ENCODE results near the gene RPL7A. TPM values are rescaled to one million over a fixed set of nuclear protein-coding genes. Genes with fewer than 3 reads are reported as not detected.
"Not testable (repeated sequence)": the region's sequence is repeated elsewhere in the genome, so short reads cannot be mapped to it uniquely, and the experiment has no call there.

The RPL7A gene
- total RNA-seq, 4 donors from 2014 or later = 1,745 to 3,005 (median 2,502) TPM

DNA sequence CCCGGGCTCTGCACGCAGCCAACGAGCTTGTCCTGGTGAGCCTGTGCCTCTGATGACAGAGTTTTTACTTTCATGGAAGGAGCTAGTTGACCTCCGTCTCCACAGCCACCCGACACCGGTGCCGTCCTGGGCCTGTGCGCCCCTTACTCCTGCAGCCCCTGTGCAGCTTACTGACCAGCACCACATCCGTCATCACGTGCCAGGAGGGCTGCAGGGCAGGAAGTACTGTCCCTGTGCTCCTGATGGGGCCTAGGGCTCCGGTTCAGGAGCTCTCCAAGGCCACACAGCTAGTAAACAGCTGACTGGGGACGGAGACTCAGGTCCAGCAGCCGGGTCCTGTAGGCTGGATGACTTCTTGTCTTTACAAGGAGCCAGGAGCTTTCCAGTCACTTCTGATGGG lies 38.3 kb downstream of the RPL7A start:
- Histone ChIP-seq H3K9me3 (no peaks in the 10 kb centered on the region), H3K36me3 (no peaks in the 10 kb centered on the region), H3K27ac (no peak overlapping the region), H3K4me1 (no peaks in the 10 kb centered on the region), H3K4me3 (no peak overlapping the region), H3K27me3 (no peaks in the 10 kb centered on the region)
- TF ChIP-seq, protein P1, sequence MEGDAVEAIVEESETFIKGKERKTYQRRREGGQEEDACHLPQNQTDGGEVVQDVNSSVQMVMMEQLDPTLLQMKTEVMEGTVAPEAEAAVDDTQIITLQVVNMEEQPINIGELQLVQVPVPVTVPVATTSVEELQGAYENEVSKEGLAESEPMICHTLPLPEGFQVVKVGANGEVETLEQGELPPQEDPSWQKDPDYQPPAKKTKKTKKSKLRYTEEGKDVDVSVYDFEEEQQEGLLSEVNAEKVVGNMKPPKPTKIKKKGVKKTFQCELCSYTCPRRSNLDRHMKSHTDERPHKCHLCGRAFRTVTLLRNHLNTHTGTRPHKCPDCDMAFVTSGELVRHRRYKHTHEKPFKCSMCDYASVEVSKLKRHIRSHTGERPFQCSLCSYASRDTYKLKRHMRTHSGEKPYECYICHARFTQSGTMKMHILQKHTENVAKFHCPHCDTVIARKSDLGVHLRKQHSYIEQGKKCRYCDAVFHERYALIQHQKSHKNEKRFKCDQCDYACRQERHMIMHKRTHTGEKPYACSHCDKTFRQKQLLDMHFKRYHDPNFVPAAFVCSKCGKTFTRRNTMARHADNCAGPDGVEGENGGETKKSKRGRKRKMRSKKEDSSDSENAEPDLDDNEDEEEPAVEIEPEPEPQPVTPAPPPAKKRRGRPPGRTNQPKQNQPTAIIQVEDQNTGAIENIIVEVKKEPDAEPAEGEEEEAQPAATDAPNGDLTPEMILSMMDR (IDR thresholded peaks at IDR 0.05) = no peak
- no peak for TF ChIP-seq POLR2A (IDR thresholded peaks at IDR 0.05)
- intact Hi-C loops (cut with DNase I; ENCODE audit: low total_unique reads) = no loop called here
- DNase-seq = no peak

DNA sequence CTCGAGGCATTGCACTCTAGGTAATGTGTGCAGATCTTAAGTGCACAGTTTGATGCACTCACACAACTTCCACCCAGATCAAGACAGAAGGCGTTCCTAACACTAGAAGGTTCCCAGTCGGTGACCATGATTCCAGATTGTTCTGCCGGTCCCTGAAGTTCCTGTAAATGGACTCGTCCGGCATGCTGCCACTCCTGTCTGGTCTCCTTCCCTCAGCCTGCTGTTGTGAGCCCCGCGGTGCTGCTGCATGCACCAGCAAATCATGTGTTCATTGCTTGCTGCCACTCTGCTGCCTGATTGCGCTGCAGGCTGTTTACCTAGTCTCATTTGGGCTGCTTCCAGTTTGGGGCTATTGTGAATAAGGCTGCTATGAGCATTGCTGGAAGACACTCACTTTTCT lies 39.7 kb downstream of the RPL7A start:
- no peak overlapping the region for H3K27ac ChIP-seq
- H3K36me3 ChIP-seq = no peaks in the 10 kb centered on the region
- H3K4me3 ChIP-seq = no peak overlapping the region
- DNase-seq = no peak
- no peaks in the 10 kb centered on the region for H3K4me1 ChIP-seq
- H3K27me3 ChIP-seq = no peaks in the 10 kb centered on the region
- H3K9me3 ChIP-seq = no peaks in the 10 kb centered on the region
- no peak for TF ChIP-seq POLR2A (IDR thresholded peaks at IDR 0.05)
- TF ChIP-seq, protein P1 (IDR thresholded peaks at IDR 0.05) = no peak
- intact Hi-C loops (cut with DNase I; ENCODE audit: low total_unique reads) = no loop called here

DNA sequence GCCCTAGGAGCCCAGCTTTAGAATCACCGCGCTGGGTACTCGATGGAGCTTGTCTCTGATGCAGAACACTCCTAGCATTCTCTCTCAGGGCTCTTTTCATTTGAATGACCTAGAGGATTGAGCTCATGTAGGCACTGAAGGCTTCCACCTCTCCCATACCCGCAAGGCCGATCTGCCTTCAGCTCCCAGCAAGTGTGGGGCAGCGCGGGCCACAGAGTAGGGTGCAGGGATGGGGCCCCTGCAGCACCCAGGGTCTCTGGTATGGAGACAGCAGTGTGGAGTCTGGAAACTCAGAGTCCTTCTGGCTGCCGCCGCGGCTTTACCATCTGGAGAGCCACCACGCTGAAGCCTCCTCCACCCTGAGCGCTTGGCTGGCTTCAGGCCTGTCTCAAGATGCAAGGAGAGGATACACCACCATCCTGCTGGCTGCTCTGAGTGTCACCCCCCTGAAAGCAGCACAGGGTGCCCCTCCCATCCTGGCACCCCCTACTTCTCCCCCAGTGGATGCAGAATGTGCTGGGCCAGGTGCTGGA lies 41.1 kb downstream of the RPL7A start:
- intact Hi-C loops (cut with DNase I; ENCODE audit: low total_unique reads) = no loop called here
- no peak overlapping the region for H3K27ac ChIP-seq
- H3K36me3 ChIP-seq = no peaks in the 10 kb centered on the region
- no peaks in the 10 kb centered on the region for H3K9me3 ChIP-seq
- H3K27me3 ChIP-seq = no peaks in the 10 kb centered on the region
- TF ChIP-seq, protein P1 (IDR thresholded peaks at IDR 0.05) = no peak
- no peak for TF ChIP-seq POLR2A (IDR thresholded peaks at IDR 0.05)
- H3K4me1 ChIP-seq = no peaks in the 10 kb centered on the region
- DNase-seq = no peak
- H3K4me3 ChIP-seq = no peak overlapping the region

DNA sequence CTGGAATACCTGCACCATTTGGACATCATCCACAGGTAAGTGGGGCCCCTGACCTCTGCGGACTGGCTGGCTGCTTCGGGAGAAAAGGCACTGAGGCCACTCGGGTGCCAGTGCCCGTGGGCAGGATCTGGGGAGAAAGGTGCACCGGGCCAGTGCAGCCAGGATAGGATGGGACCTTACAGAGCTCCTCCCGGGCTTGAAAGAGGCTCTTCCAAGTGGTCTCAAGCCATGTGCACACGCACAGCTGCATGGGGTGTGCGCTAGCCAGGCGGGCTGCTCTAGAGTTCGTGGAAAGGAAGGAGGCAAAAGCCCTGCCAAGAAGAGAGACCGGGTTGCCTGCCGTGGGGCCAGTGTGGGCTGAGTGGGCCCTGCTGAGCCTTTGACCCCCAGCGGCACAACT lies 41.5 kb downstream of the RPL7A start:
- intact Hi-C loops (cut with DNase I; ENCODE audit: low total_unique reads) = no loop called here
- DNase-seq = no peak

DNA sequence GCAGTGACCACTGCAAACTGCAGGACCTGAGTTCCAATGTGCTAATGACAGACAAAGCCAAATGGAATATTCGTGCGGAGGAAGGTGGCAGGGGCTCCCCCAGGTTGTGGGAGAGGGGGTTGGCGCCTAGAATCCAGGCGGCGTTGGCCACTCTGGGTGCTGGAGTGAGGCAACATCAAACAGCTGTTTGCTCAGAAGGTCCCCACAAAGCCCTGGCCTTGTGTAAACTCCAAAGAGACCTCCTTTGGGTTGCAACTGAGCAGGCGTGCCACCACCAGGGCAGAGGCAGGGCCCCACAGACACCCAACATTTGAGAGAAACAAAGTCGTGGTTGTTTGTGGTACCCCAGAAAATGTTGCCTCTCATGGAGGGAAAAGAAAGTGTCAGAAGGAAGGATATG lies 42.7 kb downstream of the RPL7A start:
- Histone ChIP-seq H3K36me3 (no peaks in the 10 kb centered on the region), H3K4me1 (no peaks in the 10 kb centered on the region), H3K27ac (no peak overlapping the region), H3K4me3 (no peak overlapping the region), H3K9me3 (no peaks in the 10 kb centered on the region), H3K27me3 (no peaks in the 10 kb centered on the region)
- DNase-seq = no peak
- intact Hi-C loops (cut with DNase I; ENCODE audit: low total_unique reads) = no loop called here
- TF ChIP-seq POLR2A (IDR thresholded peaks at IDR 0.05) = no peak
- TF ChIP-seq, protein P1 (IDR thresholded peaks at IDR 0.05) = no peak

More for the DNA sequence above, 41.5 kb downstream of the RPL7A start:
- TF ChIP-seq, protein P1 (IDR thresholded peaks at IDR 0.05) = no peak
- no peak for TF ChIP-seq POLR2A (IDR thresholded peaks at IDR 0.05)
- H3K9me3 ChIP-seq = no peaks in the 10 kb centered on the region
- no peak overlapping the region for H3K27ac ChIP-seq
- no peaks in the 10 kb centered on the region for H3K36me3 ChIP-seq
- no peak overlapping the region for H3K4me3 ChIP-seq
- H3K27me3 ChIP-seq = no peaks in the 10 kb centered on the region
- H3K4me1 ChIP-seq = no peaks in the 10 kb centered on the region

DNA sequence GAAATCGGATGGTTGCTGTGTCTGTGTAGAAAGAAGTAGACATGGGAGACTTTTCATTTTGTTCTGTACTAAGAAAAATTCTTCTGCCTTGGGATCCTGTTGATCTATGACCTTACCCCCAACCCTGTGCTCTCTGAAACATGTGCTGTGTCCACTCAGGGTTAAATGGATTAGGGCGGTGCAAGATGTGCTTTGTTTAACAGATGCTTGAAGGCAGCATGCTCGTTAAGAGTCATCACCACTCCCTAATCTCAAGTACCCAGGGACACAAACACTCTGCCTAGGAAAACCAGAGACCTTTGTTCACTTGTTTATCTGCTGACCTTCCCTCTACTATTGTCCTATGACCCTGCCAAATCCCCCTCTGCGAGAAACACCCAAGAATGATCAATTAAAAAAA lies 43.4 kb downstream of the RPL7A start:
- H3K27ac ChIP-seq; H3K9me3 ChIP-seq; H3K36me3 ChIP-seq; H3K4me1 ChIP-seq; H3K27me3 ChIP-seq; H3K4me3 ChIP-seq; intact Hi-C loops (cut with DNase I; ENCODE audit: low total_unique reads); DNase-seq: not testable (repeated sequence)

DNA sequence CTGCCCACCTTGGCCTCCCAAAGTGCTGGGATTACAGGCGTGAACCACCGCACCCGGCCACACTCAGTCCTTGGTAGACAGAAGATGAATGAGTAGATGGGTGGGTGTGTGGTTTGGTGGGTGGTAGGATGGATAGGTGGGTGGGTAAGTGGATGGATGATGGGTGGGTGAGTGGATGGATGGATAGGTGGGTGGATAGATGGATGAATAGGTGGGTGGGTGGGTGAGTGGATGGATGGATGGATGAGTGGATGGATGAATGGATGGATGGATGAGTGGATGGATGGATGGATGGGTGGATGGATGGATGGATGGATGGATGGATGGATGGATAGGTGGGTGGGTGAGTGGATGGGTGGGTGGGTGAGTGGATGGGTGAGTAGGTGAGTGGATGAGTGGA lies 44.3 kb downstream of the RPL7A start:
- H3K4me3 ChIP-seq; H3K27ac ChIP-seq; H3K9me3 ChIP-seq; H3K27me3 ChIP-seq; DNase-seq; H3K36me3 ChIP-seq; intact Hi-C loops (cut with DNase I; ENCODE audit: low total_unique reads); H3K4me1 ChIP-seq: not testable (repeated sequence)

All from uterus (tissue), 4 donors.